Fibroblast of mammary gland (primary cell): Measurements from ENCODE around the gene MAN1C1.

Source experiments
- DNase-seq: peaks from one replicate; pipeline ENCODE4 v3.0.0-alpha.2; 2010; ENCODE audit warnings: low read depth
- H3K4me3 ChIP-seq: 2 replicates; pipeline ENCODE4 v1.5.1; 2011; ENCODE audit warnings: low read depth, mild to moderate bottlenecking, low read length, moderate library complexity; ENCODE audit not compliant: control insufficient read depth
- TF ChIP-seq, protein P1 (sequence below): conservative IDR thresholded peaks from 2 replicates; pipeline ENCODE4 v1.5.1; 2011; ENCODE audit warnings: low read depth, low read length, inconsistent platforms; ENCODE audit not compliant: control insufficient read depth, insufficient read depth

The MAN1C1 gene

DNA sequence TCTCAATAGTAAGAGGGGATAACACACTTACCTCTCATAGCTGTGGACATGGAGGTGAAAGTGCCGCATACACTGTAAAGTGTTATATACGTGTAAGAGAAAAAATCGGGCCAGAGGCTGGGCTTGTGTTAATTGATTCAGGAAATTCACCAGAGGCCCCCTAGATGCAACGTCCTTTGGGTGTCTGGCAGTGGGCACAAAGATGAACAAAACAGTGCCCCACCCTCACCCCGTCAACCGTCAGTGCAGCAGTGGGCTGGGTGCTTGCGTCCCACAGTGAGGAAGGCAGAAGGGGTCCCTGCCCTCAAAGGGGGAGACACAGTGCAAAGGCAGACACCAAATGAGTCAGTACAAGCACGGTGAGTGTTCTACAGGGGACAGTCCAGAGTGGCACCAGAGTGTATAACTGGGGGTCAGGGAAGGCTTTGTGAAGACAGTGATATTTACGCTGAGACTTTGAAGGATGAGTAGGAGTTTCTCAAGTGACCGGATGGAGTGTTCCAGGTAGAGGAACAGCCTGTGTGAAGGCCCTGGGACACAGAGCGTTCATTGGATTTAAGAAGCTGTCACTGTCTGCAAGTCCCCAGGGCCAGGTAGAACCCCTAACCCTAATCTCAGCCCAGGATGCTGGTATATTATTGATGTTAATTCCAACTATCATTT lies 196.6 kb downstream of the MAN1C1 start:
- no peak for DNase-seq
- TF ChIP-seq, protein P1, sequence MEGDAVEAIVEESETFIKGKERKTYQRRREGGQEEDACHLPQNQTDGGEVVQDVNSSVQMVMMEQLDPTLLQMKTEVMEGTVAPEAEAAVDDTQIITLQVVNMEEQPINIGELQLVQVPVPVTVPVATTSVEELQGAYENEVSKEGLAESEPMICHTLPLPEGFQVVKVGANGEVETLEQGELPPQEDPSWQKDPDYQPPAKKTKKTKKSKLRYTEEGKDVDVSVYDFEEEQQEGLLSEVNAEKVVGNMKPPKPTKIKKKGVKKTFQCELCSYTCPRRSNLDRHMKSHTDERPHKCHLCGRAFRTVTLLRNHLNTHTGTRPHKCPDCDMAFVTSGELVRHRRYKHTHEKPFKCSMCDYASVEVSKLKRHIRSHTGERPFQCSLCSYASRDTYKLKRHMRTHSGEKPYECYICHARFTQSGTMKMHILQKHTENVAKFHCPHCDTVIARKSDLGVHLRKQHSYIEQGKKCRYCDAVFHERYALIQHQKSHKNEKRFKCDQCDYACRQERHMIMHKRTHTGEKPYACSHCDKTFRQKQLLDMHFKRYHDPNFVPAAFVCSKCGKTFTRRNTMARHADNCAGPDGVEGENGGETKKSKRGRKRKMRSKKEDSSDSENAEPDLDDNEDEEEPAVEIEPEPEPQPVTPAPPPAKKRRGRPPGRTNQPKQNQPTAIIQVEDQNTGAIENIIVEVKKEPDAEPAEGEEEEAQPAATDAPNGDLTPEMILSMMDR: no peak
- H3K4me3 ChIP-seq: no peak overlapping the region

DNA sequence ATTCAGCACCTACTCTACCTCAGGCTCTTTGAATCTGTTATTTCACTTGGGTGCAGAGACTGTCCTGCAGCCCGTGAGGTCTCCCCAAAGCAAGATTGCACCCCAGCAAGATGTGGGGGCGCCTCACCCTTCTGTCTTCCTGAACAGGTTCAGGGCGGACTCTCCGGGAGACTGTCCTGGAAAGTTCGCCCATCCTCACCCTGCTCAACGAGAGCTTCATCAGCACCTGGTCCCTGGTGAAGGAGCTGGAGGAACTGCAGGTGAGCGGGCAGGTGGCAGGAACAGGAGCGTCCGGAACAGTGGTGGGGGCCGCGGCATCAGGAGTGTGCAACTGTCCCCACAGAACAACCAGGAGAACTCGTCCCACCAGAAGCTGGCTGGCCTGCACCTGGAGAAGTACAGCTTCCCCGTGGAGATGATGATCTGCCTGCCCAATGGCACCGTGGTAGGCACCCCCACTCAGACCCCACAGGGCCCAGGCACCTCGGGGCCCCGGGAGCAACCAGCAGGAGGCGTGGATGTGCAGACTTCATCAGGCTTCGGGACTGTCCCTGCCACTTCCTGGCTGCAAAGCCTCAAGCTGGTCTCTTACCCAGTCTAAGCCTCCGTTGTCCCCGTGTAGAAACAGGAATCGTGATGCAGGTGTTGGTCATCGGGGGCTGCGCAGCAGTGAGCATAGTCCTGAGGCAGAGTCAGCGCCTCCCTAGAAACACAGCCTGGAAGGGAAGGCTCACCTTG lies 197.3 kb downstream of the MAN1C1 start:
- H3K4me3 ChIP-seq: no peak overlapping the region
- DNase-seq: no peak
- TF ChIP-seq, protein P1: no peak

DNA sequence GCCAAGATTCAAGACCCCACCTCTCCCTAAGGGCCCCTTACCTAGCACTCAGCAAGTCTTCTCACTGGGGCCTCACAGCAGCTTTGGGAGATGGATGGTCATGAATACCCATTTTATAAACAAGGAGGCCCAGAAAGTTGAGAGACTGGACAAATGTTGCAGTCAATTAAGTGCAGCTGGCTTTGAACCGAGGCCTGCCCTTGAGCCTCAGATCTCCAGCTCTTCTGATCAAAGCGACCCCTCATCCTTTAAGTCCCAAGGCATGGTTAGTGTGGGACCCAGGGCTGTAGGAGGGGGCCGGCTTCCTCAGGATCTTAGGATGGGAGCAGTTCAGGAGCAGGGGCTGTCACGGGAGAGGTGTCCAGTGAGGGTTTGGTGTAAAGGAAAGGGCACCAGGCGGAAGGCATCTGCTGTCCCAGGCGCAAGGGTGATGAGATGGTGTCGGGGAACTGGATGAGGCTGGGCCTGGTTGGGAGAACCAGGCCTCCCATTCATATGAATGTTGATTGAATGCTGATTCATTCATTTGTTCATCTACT lies 198.0 kb downstream of the MAN1C1 start:
- no peak for DNase-seq
- TF ChIP-seq, protein P1: no peak
- H3K4me3 ChIP-seq: no peak overlapping the region

DNA sequence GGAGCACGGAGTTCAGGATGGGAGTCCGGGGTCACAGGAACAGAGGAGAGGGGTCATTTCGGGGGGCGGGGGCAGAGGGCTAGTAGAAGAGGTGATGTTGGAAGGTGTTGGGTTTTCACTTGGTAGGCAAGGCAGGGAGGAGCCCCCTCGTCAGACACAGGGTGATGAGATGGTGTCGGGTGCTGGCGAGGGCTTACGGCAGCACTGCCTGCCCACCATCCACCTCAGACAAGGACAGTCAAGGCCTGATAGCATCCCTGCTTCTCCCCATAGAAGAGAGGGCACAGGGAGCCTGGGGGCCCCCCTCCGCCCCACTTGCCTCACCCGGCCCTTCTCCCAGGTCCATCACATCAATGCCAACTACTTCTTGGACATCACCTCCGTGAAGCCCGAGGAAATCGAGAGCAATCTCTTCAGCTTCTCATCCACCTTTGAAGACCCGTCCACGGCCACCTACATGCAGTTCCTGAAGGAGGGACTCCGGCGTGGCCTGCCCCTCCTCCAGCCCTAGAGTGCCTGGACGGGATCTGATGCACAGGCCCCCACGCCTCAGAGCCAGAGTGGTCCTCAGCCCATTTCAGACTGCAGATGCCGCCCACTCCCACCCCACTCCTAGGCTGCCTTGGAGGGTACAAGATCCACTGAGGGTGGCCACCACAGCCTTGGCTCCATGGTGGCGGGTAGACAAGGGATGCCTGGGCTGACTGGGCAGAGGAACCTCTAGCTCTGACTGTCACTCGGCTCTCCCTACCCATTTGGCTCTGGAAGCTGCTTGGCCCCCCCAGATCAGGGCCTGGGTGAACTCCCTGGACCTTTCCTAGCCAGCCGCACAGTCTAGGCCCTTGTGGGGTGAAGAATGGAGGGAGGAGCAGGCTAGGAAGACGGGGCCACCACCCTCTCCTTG lies 198.9 kb downstream of the MAN1C1 start:
- H3K4me3 ChIP-seq: no peak overlapping the region
- DNase-seq: no peak
- TF ChIP-seq, protein P1: no peak

DNA sequence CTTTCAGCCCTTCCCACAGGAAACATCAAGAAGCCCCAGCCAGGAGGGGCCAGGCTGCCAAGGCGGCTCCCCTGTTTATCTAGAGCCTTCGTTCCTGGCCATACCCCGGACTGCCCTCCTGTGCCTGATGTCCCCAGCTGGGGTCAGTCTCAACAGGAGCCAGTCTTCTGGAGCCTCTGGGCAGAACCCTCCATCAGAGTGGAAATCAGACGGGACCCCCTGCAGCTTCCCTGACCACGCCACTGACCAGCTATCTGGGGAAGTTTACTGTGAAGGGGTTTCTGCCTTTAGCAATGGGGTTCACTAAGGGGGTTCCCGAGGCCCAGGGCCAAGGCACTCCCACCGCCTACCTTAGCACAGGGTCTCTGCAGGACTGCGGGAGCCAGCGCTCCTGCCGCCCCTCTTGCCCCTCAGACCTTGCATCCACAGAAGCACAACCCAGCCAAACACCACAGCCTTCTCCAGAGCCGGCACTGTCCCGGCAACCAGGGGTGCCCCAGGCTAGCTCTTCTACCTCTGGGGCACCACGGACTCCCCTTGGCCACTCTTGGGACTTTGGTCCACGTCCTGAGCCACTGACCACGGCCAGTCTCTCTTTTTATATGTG lies 199.6 kb downstream of the MAN1C1 start:
- TF ChIP-seq, protein P1: no peak
- H3K4me3 ChIP-seq: no peak overlapping the region
- DNase-seq: no peak
